Measurements from ENCODE around the gene SCN2A.

Gene SCN2A

GRCh38 chr2:165432234-165432966, 193.2 kb downstream of the SCN2A start (continued):
- TF ChIP-seq ZNF629 (tag by site-specific recombination; IDR thresholded peaks at IDR 0.05): no peak
- no peak for TF ChIP-seq ZNF76 (tag by site-specific recombination; IDR thresholded peaks at IDR 0.05; ENCODE audit: borderline replicate concordance, low read depth)
- TF ChIP-seq, protein P1, sequence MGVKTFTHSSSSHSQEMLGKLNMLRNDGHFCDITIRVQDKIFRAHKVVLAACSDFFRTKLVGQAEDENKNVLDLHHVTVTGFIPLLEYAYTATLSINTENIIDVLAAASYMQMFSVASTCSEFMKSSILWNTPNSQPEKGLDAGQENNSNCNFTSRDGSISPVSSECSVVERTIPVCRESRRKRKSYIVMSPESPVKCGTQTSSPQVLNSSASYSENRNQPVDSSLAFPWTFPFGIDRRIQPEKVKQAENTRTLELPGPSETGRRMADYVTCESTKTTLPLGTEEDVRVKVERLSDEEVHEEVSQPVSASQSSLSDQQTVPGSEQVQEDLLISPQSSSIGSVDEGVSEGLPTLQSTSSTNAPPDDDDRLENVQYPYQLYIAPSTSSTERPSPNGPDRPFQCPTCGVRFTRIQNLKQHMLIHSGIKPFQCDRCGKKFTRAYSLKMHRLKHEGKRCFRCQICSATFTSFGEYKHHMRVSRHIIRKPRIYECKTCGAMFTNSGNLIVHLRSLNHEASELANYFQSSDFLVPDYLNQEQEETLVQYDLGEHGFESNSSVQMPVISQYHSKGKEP (tag by site-specific recombination; IDR thresholded peaks at IDR 0.05): no peak
- no peak for TF ChIP-seq ZNF473 (tag by site-specific recombination; IDR thresholded peaks at IDR 0.05)
- TF ChIP-seq, protein P2, sequence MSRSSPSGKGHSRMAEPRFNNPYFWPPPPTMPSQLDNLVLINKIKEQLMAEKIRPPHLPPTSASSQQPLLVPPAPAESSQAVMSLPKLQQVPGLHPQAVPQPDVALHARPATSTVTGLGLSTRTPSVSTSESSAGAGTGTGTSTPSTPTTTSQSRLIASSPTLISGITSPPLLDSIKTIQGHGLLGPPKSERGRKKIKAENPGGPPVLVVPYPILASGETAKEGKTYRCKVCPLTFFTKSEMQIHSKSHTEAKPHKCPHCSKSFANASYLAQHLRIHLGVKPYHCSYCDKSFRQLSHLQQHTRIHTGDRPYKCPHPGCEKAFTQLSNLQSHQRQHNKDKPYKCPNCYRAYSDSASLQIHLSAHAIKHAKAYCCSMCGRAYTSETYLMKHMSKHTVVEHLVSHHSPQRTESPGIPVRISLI (tag by site-specific recombination; IDR thresholded peaks at IDR 0.05): no peak
- no peak for TF ChIP-seq ZNF433 (tag by site-specific recombination; IDR thresholded peaks at IDR 0.05; ENCODE audit: low read depth)
- TF ChIP-seq ZNF600 (tag by site-specific recombination; IDR thresholded peaks at IDR 0.05): no peak
- no peak for TF ChIP-seq ZNF211 (tag by site-specific recombination; IDR thresholded peaks at IDR 0.05; ENCODE audit: low read depth)

DNA sequence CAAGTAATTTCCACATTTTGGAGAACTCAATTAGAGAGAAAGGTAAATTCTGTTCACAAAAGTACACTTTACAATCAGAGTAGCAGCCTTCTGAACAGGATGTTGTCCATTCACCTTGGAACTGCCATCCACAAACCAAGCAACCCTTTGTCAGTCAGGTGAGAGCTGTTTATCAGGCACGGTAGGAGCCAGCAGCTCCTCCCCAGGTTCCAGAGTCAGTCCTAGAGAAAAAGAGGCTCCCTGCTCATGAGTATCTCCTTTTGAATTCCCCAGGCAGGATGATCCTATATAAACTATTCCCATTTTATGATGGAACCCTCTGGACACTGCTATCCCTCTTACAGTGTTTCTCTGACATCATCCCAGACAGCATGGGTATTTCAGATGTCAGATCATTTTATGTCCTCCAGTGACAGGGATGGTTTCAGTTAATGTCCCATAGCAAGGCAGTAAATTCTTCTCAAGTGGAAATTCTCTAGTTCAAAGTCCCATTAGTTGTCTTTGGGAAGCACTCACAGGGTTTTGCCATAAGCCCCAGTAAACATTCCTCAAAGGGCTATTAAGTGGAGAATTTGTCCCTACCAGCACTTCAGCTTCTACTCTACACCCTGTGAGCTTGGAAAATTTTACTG, 195.8 kb downstream of the SCN2A start:
- no peak overlapping the region for H3K27ac ChIP-seq (ENCODE audit: extremely low read depth, low read depth, low read length)
- H3K36me3 ChIP-seq (ENCODE audit: control insufficient read depth in 2 of 2, insufficient read depth in 1 of 2, low read length in 2 of 2): no peaks in the 10 kb centered on the region
- POLR2A ChIA-PET: no interaction called here
- TF ChIP-seq, protein P3, sequence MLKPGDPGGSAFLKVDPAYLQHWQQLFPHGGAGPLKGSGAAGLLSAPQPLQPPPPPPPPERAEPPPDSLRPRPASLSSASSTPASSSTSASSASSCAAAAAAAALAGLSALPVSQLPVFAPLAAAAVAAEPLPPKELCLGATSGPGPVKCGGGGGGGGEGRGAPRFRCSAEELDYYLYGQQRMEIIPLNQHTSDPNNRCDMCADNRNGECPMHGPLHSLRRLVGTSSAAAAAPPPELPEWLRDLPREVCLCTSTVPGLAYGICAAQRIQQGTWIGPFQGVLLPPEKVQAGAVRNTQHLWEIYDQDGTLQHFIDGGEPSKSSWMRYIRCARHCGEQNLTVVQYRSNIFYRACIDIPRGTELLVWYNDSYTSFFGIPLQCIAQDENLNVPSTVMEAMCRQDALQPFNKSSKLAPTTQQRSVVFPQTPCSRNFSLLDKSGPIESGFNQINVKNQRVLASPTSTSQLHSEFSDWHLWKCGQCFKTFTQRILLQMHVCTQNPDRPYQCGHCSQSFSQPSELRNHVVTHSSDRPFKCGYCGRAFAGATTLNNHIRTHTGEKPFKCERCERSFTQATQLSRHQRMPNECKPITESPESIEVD (tag by site-specific recombination; IDR thresholded peaks at IDR 0.05): peak; percentile 55
- no peak for TF ChIP-seq ZNF175 (tag by site-specific recombination; IDR thresholded peaks at IDR 0.05)
- TF ChIP-seq ZNF785 (tag by site-specific recombination; IDR thresholded peaks at IDR 0.05): no peak
- 0 out of 2 replicates have a peak, but pooled peaks have one; percentile 12 for TF ChIP-seq ZIC2 (tag by site-specific recombination; IDR thresholded peaks at IDR 0.05)
- TF ChIP-seq ZNF302 (tag by site-specific recombination; IDR thresholded peaks at IDR 0.05; ENCODE audit: low read depth): no peak
- TF ChIP-seq ZNF138 (tag by site-specific recombination; IDR thresholded peaks at IDR 0.05; ENCODE audit: borderline replicate concordance): no peak
- peak; percentile 49; the same call in 1 of the 2 replicates for TF ChIP-seq GLIS1 (tag by site-specific recombination; IDR thresholded peaks at IDR 0.05)
- TF ChIP-seq TRIM28 (IDR thresholded peaks at IDR 0.05; ENCODE audit: borderline replicate concordance, low read length): peak; percentile 69; the same call in 1 of the 2 replicates
- no peak for TF ChIP-seq KLF1 (tag by site-specific recombination; IDR thresholded peaks at IDR 0.05)
- no peak overlapping the region for H3K4me3 ChIP-seq (ENCODE audit: low read depth, low read length)
- H3K9me3 ChIP-seq (ENCODE audit: control insufficient read depth, insufficient read depth, low read depth, low read length): no peaks in the 10 kb centered on the region
- peaks cover 11% of the 10 kb centered on the region; the same call in 1 of the 2 replicates for H3K4me1 ChIP-seq (ENCODE audit: control insufficient read depth, insufficient read depth, low read length)
- CTCF ChIA-PET: interaction anchor here (0.9 kb wide), 1 partner anchor 33 kb away, joined by 3 read pairs; no protein-coding TSS in a partner anchor

DNA sequence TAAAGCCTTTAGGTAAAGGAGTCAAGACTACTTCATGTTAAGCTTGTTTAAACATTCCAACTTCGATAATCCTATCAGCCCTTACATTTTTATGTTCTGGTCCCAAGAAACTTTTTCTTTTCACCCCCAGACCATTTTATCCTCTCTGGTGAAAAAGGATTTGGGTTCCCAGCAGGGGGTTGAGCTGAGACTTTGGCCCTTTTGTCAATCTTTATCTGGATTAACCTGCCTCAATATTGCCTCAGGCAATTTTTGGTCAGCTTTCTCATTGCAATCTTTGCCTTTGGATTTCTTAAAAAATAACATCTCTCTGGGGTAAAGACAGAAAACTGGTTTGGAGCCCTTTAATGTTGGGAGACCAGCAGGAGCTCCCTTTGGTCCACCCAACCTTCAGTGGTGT, 196.4 kb downstream of the SCN2A start:
- Histone ChIP-seq H3K4me1 (ENCODE audit: control insufficient read depth, insufficient read depth, low read length) (peaks cover 11% of the 10 kb centered on the region; the same call in 1 of the 2 replicates), H3K36me3 (ENCODE audit: control insufficient read depth in 2 of 2, insufficient read depth in 1 of 2, low read length in 2 of 2) (no peaks in the 10 kb centered on the region), H3K27ac (ENCODE audit: extremely low read depth, low read depth, low read length) (no peak overlapping the region), H3K4me3 (ENCODE audit: low read depth, low read length) (no peak overlapping the region), H3K9me3 (ENCODE audit: control insufficient read depth, insufficient read depth, low read depth, low read length) (no peaks in the 10 kb centered on the region)
- ChIA-PET CTCF (interaction anchor here (0.9 kb wide), 1 partner anchor 33 kb away, joined by 3 read pairs; no protein-coding TSS in a partner anchor), POLR2A (no interaction called here)
- TF ChIP-seq ZNF530 (tag by site-specific recombination; IDR thresholded peaks at IDR 0.05; ENCODE audit: low read depth): no peak
- TF ChIP-seq ZNF791 (tag by site-specific recombination; IDR thresholded peaks at IDR 0.05): no peak
- no peak for TF ChIP-seq ZSCAN5A (tag by site-specific recombination; IDR thresholded peaks at IDR 0.05)
- TF ChIP-seq ZBTB48 (tag by site-specific recombination; IDR thresholded peaks at IDR 0.05): no peak
- no peak for TF ChIP-seq ZNF548 (tag by site-specific recombination; IDR thresholded peaks at IDR 0.05)
- TF ChIP-seq KLF10 (tag by site-specific recombination; IDR thresholded peaks at IDR 0.05): no peak
- TF ChIP-seq ZBTB17 (tag by site-specific recombination; IDR thresholded peaks at IDR 0.05): no peak
- TF ChIP-seq ZNF280C (tag by site-specific recombination; IDR thresholded peaks at IDR 0.05): no peak
